CD14-positive monocyte (primary cell): Measurements from ENCODE around the gene HOXD13. TPM values are rescaled to one million over a fixed set of nuclear protein-coding genes. Genes with fewer than 3 reads are reported as not detected.

Source experiments
- DNase-seq, 3 donors: peaks; one replicate each; pipeline ENCODE4 v3.0.0-alpha.2; 2011 to 2022
- H2AFZ ChIP-seq: 2 replicates; pipeline ENCODE4 v1.6.0; 2012; ENCODE audit warnings: mild to moderate bottlenecking, low read depth, low read length, inconsistent platforms; ENCODE audit not compliant: insufficient read depth, poor library complexity, severe bottlenecking
- H3K27ac ChIP-seq, 2 donors: 1 replicate in 1 of 2; 2 replicates in 1 of 2; pipeline ENCODE4 v1.5.1; 2012 to 2013; ENCODE audit warnings: low read length in 2 of 2, control low read depth in 1 of 2, inconsistent platforms in 1 of 2, low read depth in 1 of 2, mild to moderate bottlenecking in 1 of 2
- H3K27me3 ChIP-seq, 2 donors: one replicate each; pipeline versions ENCODE4 v1.6.0 to v1.6.1; 2011 to 2013; ENCODE audit warnings: low read length in 2 of 2; ENCODE audit not compliant: control insufficient read depth in 2 of 2, insufficient read depth in 2 of 2
- H3K36me3 ChIP-seq, 2 donors: replicated peaks in 1 of 2; 1 replicate in 1 of 2; 2 replicates in 1 of 2; pipeline versions ENCODE4 v1.5.1 to v1.6.1; 2012 to 2013; ENCODE audit warnings: low read length in 2 of 2, control low read depth in 1 of 2, inconsistent platforms in 1 of 2, mild to moderate bottlenecking in 1 of 2; ENCODE audit not compliant: insufficient read depth in 2 of 2, control insufficient read depth in 1 of 2
- H3K4me1 ChIP-seq, 2 donors: 1 replicate in 1 of 2; 2 replicates in 1 of 2; pipeline versions ENCODE4 v1.5.1 to v1.6.1; 2012 to 2013; ENCODE audit warnings: low read length in 2 of 2, control low read depth in 1 of 2, inconsistent platforms in 1 of 2, mild to moderate bottlenecking in 1 of 2, moderate library complexity in 1 of 2; ENCODE audit not compliant: insufficient read depth in 2 of 2, control insufficient read depth in 1 of 2
- H3K4me2 ChIP-seq: replicated peaks from 2 replicates; pipeline ENCODE3; 2012; ENCODE audit warnings: low read length, moderate library complexity, mild to moderate bottlenecking; ENCODE audit not compliant: poor library complexity, severe bottlenecking; ENCODE audit errors: extremely low read depth
- H3K4me3 ChIP-seq, 3 experiments: fragments of 200-600 bp in 1 of 3; sonication (generic) in 1 of 3; replicated peaks in 1 of 3; 1 replicate in 2 of 3; 2 replicates in 1 of 3; pipeline ENCODE4 v1.5.1; 2011 to 2013; ENCODE audit warnings: low read length in 3 of 3, mild to moderate bottlenecking in 3 of 3, control low read depth in 2 of 3, low read depth in 2 of 3, inconsistent platforms in 1 of 3, moderate library complexity in 1 of 3
- H3K79me2 ChIP-seq: 2 replicates; pipeline ENCODE4 v1.6.0; 2012; ENCODE audit warnings: mild to moderate bottlenecking, control low read depth, inconsistent platforms, low read length, moderate library complexity; ENCODE audit not compliant: insufficient read depth
- H3K9ac ChIP-seq: 2 replicates; pipeline ENCODE4 v1.6.0; 2017; ENCODE audit warnings: low read length, mild to moderate bottlenecking; ENCODE audit not compliant: insufficient read depth, poor library complexity, severe bottlenecking
- H3K9me3 ChIP-seq, 2 donors: replicated peaks in 1 of 2; 1 replicate in 1 of 2; 2 replicates in 1 of 2; pipeline versions ENCODE4 v1.5.1 to v1.6.1; 2012 to 2013; ENCODE audit warnings: low read length in 2 of 2, control low read depth in 1 of 2; ENCODE audit not compliant: control insufficient read depth in 1 of 2, insufficient read depth in 1 of 2
- H4K20me1 ChIP-seq: 2 replicates; pipeline ENCODE4 v1.6.0; 2012; ENCODE audit warnings: mild to moderate bottlenecking, low read length, control low read depth, moderate library complexity; ENCODE audit not compliant: insufficient read depth
- H3K27ac Mint-ChIP-seq, 7 donors: one replicate each; pipeline ENCODE4 v1.8.0; 2020; ENCODE audit warnings: mild to moderate bottlenecking in 7 of 7, mixed read lengths in 7 of 7, moderate library complexity in 6 of 7, inconsistent platforms in 2 of 7
- H3K27me3 Mint-ChIP-seq, 3 donors: one replicate each; pipeline ENCODE4 v1.8.0; 2021 to 2022; ENCODE audit warnings: low read depth in 3 of 3, mild to moderate bottlenecking in 3 of 3, mixed read lengths in 3 of 3, moderate library complexity in 3 of 3, inconsistent platforms in 1 of 3
- H3K36me3 Mint-ChIP-seq, 2 donors: one replicate each; pipeline ENCODE4 v1.8.0; 2020; ENCODE audit warnings: mixed read lengths in 2 of 2, inconsistent platforms in 1 of 2, mild to moderate bottlenecking in 1 of 2
- H3K4me1 Mint-ChIP-seq: one replicate; pipeline ENCODE4 v1.8.0; 2020; ENCODE audit warnings: mild to moderate bottlenecking, mixed read lengths
- H3K4me3 Mint-ChIP-seq, 2 donors: one replicate each; pipeline ENCODE4 v1.8.0; 2020; ENCODE audit warnings: mild to moderate bottlenecking in 2 of 2, mixed read lengths in 2 of 2, moderate library complexity in 1 of 2
- H3K9me3 Mint-ChIP-seq, 7 donors: one replicate each; pipeline ENCODE4 v1.8.0; 2020 to 2022; ENCODE audit warnings: mixed read lengths in 7 of 7, mild to moderate bottlenecking in 6 of 7, moderate library complexity in 6 of 7, inconsistent platforms in 2 of 7
- CTCF ChIP-seq: fragments of 200-600 bp; IDR thresholded peaks from one replicate; pipeline ENCODE4 v1.8.0; 2022; ENCODE audit warnings: antibody characterized with exemption, mild to moderate bottlenecking
- WGBS: methylation state at CpG from one replicate; pipeline ENCODE4 v1.1.5; 2013; ENCODE audit warnings: missing lambda C conversion rate; ENCODE audit not compliant: insufficient coverage; 5-methylcytosine and 5-hydroxymethylcytosine counted together
- intact Hi-C, 2 donors: fragments of 100-400 bp; cut with micrococcal nuclease; formaldehyde crosslinking; loops; one replicate each; pipeline versions ENCODE4 v1.15.0 to v1.15.1; 2023
- polyA plus RNA-seq, 3 donors: library from polyadenylated mRNA; depleted of rRNA in 1 of 3; unstranded in 2 of 3; stranded (reverse) in 1 of 3; fragments of 300-500 nt in 2 of 3; fragments of >200 nt in 1 of 3; fragmentation: Illumina TruSeq in 2 of 3; gene quantifications; 1 replicate in 2 of 3; 2 replicates in 1 of 3; pipeline ENCODE4 v1.2.3, GENCODE V29; 2012 to 2021

HOXD13 gene
- polyA plus RNA-seq, 3 donors = not detected

GRCh38 chr2:176130147-176130956, 37.8 kb downstream of the HOXD13 start:
- H3K4me1 ChIP-seq = peaks cover 10 to 28% of the 10 kb centered on the region in 2 donors
- H3K4me3 ChIP-seq = peak overlapping the region in 1 of 3 experiments; percentile 56
- H3K27me3 ChIP-seq = peaks cover 92 to 94% of the 10 kb centered on the region in 2 donors
- H3K27ac Mint-ChIP-seq = no peak overlapping the region
- H3K9me3 ChIP-seq = peaks cover 0 to 52% of the 10 kb centered on the region in 2 donors
- no peaks in the 10 kb centered on the region for H4K20me1 ChIP-seq
- H3K4me3 Mint-ChIP-seq = peak overlapping the region; percentile 63 to 84
- peaks cover 0 to 17% of the 10 kb centered on the region in 2 donors for H3K36me3 Mint-ChIP-seq
- peaks cover 93 to 98% (median 93%) of the 10 kb centered on the region in 3 donors for H3K27me3 Mint-ChIP-seq
- H3K4me1 Mint-ChIP-seq = peaks cover 30% of the 10 kb centered on the region
- no peaks in the 10 kb centered on the region for H3K36me3 ChIP-seq
- no peak for TF ChIP-seq CTCF
- peak overlapping the region; percentile 68 for H3K4me2 ChIP-seq
- intact Hi-C loops = loop anchor here in 1 of 2 donors (5.0 kb wide), 1 partner anchor 1793 kb away; no protein-coding TSS in a partner anchor
- peak overlapping the region; percentile 18 for H2AFZ ChIP-seq
- WGBS = 2% methylated on average over 87 of the region's 100 CpGs
- H3K27ac ChIP-seq = no peak overlapping the region
- H3K9me3 Mint-ChIP-seq = peaks cover 0 to 34% (median 19%) of the 10 kb centered on the region in 7 donors
- H3K9ac ChIP-seq = no peak overlapping the region
- DNase-seq = peak in 1 of 3 donors; percentile 17
- no peaks in the 10 kb centered on the region for H3K79me2 ChIP-seq

- Histone ChIP-seq H3K36me3 (no peaks in the 10 kb centered on the region), H3K9ac (no peak overlapping the region), H3K4me1 (peaks cover 15 to 32% of the 10 kb centered on the region in 2 donors), H3K27ac (no peak overlapping the region), H2AFZ (no peak overlapping the region), H4K20me1 (no peaks in the 10 kb centered on the region), H3K79me2 (no peaks in the 10 kb centered on the region), H3K4me2 (no peak overlapping the region), H3K9me3 (peaks cover under 1 to 56% of the 10 kb centered on the region in 2 donors), H3K4me3 (peak overlapping the region in 1 of 3 experiments; percentile 56), H3K27me3 (peaks cover 92 to 94% of the 10 kb centered on the region in 2 donors)
- intact Hi-C loops = loop anchor here in 1 of 2 donors (5.0 kb wide), 1 partner anchor 1794 kb away; no protein-coding TSS in a partner anchor
- Mint-ChIP-seq H3K27me3 (peaks cover 93 to 98% (median 93%) of the 10 kb centered on the region in 3 donors), H3K4me3 (peak overlapping the region; percentile 63 to 84), H3K36me3 (peaks cover 0 to 25% of the 10 kb centered on the region in 2 donors), H3K4me1 (peaks cover 38% of the 10 kb centered on the region), H3K27ac (no peak overlapping the region), H3K9me3 (peaks cover 0 to 43% (median 22%) of the 10 kb centered on the region in 7 donors)
- TF ChIP-seq CTCF = no peak
- DNase-seq = no peak
- no CpG with 5 or more reads among the region's 15 CpGs for WGBS
Measured at GRCh38 chr2:176130957-176131847, 38.7 kb downstream of the HOXD13 start.
